WTC11 (cell line): ENCODE measurements around the gene ERH. TPM values are rescaled to one million over a fixed set of nuclear protein-coding genes. Genes with fewer than 3 reads are reported as not detected.

Source experiments
- ATAC-seq: fragments of 200-7000 bp; cut with Tn5 transposase; 2 replicates; pipeline ENCODE4 v1.10.0; 2021; ENCODE audit warnings: mild to moderate bottlenecking, moderate library complexity
- CTCF ChIA-PET: fragments of 300-600 bp; sonication (Branson Sonifier 250); formaldehyde crosslinking; loops from one replicate; lab custom pipeline; 2021; ENCODE audit warnings: antibody characterized with exemption; lab: Charles Lee
- POLR2A ChIA-PET: fragments of 350-600 bp; sonication (Branson Sonifier 250); formaldehyde crosslinking; loops from one replicate; lab custom pipeline; 2021; ENCODE audit warnings: antibody characterized with exemption; lab: Charles Lee
- DNase-seq: peaks from one replicate; pipeline ENCODE4 v3.0.0; 2021; ENCODE audit warnings: low spot score
- H3K27ac Mint-ChIP-seq: 2 replicates; pipeline ENCODE4 v1.8.0; 2021; ENCODE audit warnings: mixed read lengths
- H3K27me3 Mint-ChIP-seq: 2 replicates; pipeline ENCODE4 v1.8.0; 2021; ENCODE audit warnings: low read depth, mild to moderate bottlenecking, moderate library complexity, mixed read lengths
- H3K36me3 Mint-ChIP-seq: 2 replicates; pipeline ENCODE4 v1.8.0; 2021; ENCODE audit warnings: mixed read lengths
- H3K4me1 Mint-ChIP-seq: 2 replicates; pipeline ENCODE4 v1.8.0; 2022; ENCODE audit warnings: mixed read lengths
- H3K4me3 Mint-ChIP-seq: 2 replicates; pipeline ENCODE4 v1.8.0; 2021; ENCODE audit warnings: mild to moderate bottlenecking, moderate library complexity, mixed read lengths
- H3K9me3 Mint-ChIP-seq: 2 replicates; pipeline ENCODE4 v1.8.0; 2021; ENCODE audit warnings: mixed read lengths
- ATF1 ChIP-seq: sonication (generic); formaldehyde crosslinking; IDR thresholded peaks from 2 replicates; pipeline ENCODE4 v1.8.1; 2023; ENCODE audit warnings: mild to moderate bottlenecking, moderate library complexity, missing genetic modification reagents
- ATF6 ChIP-seq: sonication (generic); formaldehyde crosslinking; IDR thresholded peaks from 2 replicates; pipeline ENCODE4 v1.8.1; 2023; ENCODE audit warnings: mild to moderate bottlenecking, missing genetic modification reagents
- CBFB ChIP-seq: sonication (generic); formaldehyde crosslinking; IDR thresholded peaks from 2 replicates; pipeline ENCODE4 v1.8.1; 2022; ENCODE audit warnings: mild to moderate bottlenecking, low read depth, missing genetic modification reagents
- ESRRA ChIP-seq: sonication (generic); formaldehyde crosslinking; IDR thresholded peaks from 2 replicates; pipeline ENCODE4 v1.8.1; 2022; ENCODE audit warnings: mild to moderate bottlenecking, missing genetic modification reagents, borderline replicate concordance
- FOXJ3 ChIP-seq: sonication (generic); formaldehyde crosslinking; IDR thresholded peaks from 2 replicates; pipeline ENCODE4 v1.9.0; 2021; ENCODE audit warnings: missing genetic modification reagents, mild to moderate bottlenecking, borderline replicate concordance
- GRHL2 ChIP-seq: fragments of 250-450 bp; sonication (Bioruptor Pico); IDR thresholded peaks from 2 replicates; pipeline ENCODE4 v1.8.0; 2022; ENCODE audit warnings: mild to moderate bottlenecking, moderate library complexity; ENCODE audit not compliant: insufficient replicate concordance, severe bottlenecking
- GTF2I ChIP-seq: fragments of 250-450 bp; sonication (Bioruptor Pico); conservative IDR thresholded peaks from 2 replicates; pipeline ENCODE4 v1.4.0; 2021; ENCODE audit warnings: mild to moderate bottlenecking
- HMGA2 ChIP-seq: fragments of 250-450 bp; sonication (Bioruptor Pico); IDR thresholded peaks from 2 replicates; pipeline ENCODE4 v1.4.0; 2021; ENCODE audit warnings: mild to moderate bottlenecking, moderate library complexity
- MXD4 ChIP-seq: fragments of 250-450 bp; sonication (Bioruptor Pico); IDR thresholded peaks from 2 replicates; pipeline ENCODE4 v1.8.0; 2021; ENCODE audit warnings: mild to moderate bottlenecking, moderate library complexity, borderline replicate concordance
- NR2C2 ChIP-seq: sonication (generic); formaldehyde crosslinking; IDR thresholded peaks from 2 replicates; pipeline ENCODE4 v1.8.0; 2022; ENCODE audit warnings: mild to moderate bottlenecking, missing genetic modification reagents
- OVOL2 ChIP-seq: fragments of 250-450 bp; sonication (Bioruptor Pico); IDR thresholded peaks from 2 replicates; pipeline ENCODE4 v1.9.0; 2021; ENCODE audit warnings: mild to moderate bottlenecking, borderline replicate concordance
- SP1 ChIP-seq: sonication (generic); formaldehyde crosslinking; conservative IDR thresholded peaks from 2 replicates; pipeline ENCODE4 v1.8.1; 2022; ENCODE audit warnings: missing genetic modification reagents
- TEAD1 ChIP-seq: sonication (generic); formaldehyde crosslinking; IDR thresholded peaks from 2 replicates; pipeline ENCODE4 v1.8.0; 2022; ENCODE audit warnings: mild to moderate bottlenecking, missing genetic modification reagents
- ZNF138 ChIP-seq: sonication (generic); formaldehyde crosslinking; conservative IDR thresholded peaks from 2 replicates; pipeline ENCODE4 v1.8.1; 2022; ENCODE audit warnings: mild to moderate bottlenecking, moderate library complexity, missing genetic modification reagents
- ZNF263 ChIP-seq: sonication (generic); formaldehyde crosslinking; IDR thresholded peaks from 2 replicates; pipeline ENCODE4 v1.8.1; 2022; ENCODE audit warnings: low read depth, mild to moderate bottlenecking, moderate library complexity, missing genetic modification reagents
- ZNF281 ChIP-seq: sonication (generic); formaldehyde crosslinking; IDR thresholded peaks from 2 replicates; pipeline ENCODE4 v1.8.0; 2023; ENCODE audit warnings: mild to moderate bottlenecking, missing genetic modification reagents
- ZNF671 ChIP-seq: fragments of 250-450 bp; sonication (Bioruptor Pico); IDR thresholded peaks from 2 replicates; pipeline ENCODE4 v1.8.0; 2021; ENCODE audit warnings: mild to moderate bottlenecking
- total RNA-seq: library from RNA; stranded (reverse); gene quantifications from 3 replicates; pipeline ENCODE4 v1.2.3, GENCODE V29; 2021
- TF ChIP-seq, protein P1 (sequence below): fragments of 250-450 bp; sonication (Bioruptor Pico); IDR thresholded peaks from 2 replicates; pipeline ENCODE4 v1.8.0; 2021; ENCODE audit warnings: mild to moderate bottlenecking
- TF ChIP-seq, protein P2 (sequence below): fragments of 250-450 bp; sonication (Bioruptor Pico); IDR thresholded peaks from 2 replicates; pipeline ENCODE4 v1.9.0; 2021; ENCODE audit warnings: moderate library complexity, mild to moderate bottlenecking, inconsistent platforms, borderline replicate concordance
- TF ChIP-seq, protein P3 (sequence below): sonication (generic); formaldehyde crosslinking; IDR thresholded peaks from 2 replicates; pipeline ENCODE4 v1.8.1; 2022; ENCODE audit warnings: low read depth, missing genetic modification reagents, borderline replicate concordance

Gene ERH
- total RNA-seq, 1 experiment from 2014 or later, result 363 TPM

- DNase-seq (no peak), ATAC-seq (no peak)
- CTCF ChIA-PET, result no interaction called here
- POLR2A ChIA-PET, result no interaction called here
- H3K4me1 Mint-ChIP-seq, result peaks cover 28% of the 10 kb centered on the region
- no peak for TF ChIP-seq NR2C2 (CRISPR knock-in tag)
- TF ChIP-seq GTF2I (CRISPR knock-in tag), result no peak
- TF ChIP-seq MXD4, result no peak
- no peak for TF ChIP-seq ZNF263
- TF ChIP-seq GRHL2, result no peak
- no peak for TF ChIP-seq ZNF671 (CRISPR knock-in tag)
- TF ChIP-seq, protein P1, sequence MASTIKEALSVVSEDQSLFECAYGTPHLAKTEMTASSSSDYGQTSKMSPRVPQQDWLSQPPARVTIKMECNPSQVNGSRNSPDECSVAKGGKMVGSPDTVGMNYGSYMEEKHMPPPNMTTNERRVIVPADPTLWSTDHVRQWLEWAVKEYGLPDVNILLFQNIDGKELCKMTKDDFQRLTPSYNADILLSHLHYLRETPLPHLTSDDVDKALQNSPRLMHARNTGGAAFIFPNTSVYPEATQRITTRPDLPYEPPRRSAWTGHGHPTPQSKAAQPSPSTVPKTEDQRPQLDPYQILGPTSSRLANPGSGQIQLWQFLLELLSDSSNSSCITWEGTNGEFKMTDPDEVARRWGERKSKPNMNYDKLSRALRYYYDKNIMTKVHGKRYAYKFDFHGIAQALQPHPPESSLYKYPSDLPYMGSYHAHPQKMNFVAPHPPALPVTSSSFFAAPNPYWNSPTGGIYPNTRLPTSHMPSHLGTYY (CRISPR knock-in tag), result no peak
- TF ChIP-seq, protein P2, sequence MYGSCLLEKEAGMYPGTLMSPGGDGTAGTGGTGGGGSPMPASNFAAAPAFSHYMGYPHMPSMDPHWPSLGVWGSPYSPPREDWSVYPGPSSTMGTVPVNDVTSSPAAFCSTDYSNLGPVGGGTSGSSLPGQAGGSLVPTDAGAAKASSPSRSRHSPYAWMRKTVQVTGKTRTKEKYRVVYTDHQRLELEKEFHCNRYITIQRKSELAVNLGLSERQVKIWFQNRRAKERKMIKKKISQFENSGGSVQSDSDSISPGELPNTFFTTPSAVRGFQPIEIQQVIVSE (CRISPR knock-in tag), result no peak
- TF ChIP-seq TEAD1, result no peak
- no peak for TF ChIP-seq ZNF138 (CRISPR knock-in tag)
- no peak for TF ChIP-seq ATF6
- TF ChIP-seq HMGA2 (CRISPR knock-in tag), result no peak
- TF ChIP-seq, protein P3, sequence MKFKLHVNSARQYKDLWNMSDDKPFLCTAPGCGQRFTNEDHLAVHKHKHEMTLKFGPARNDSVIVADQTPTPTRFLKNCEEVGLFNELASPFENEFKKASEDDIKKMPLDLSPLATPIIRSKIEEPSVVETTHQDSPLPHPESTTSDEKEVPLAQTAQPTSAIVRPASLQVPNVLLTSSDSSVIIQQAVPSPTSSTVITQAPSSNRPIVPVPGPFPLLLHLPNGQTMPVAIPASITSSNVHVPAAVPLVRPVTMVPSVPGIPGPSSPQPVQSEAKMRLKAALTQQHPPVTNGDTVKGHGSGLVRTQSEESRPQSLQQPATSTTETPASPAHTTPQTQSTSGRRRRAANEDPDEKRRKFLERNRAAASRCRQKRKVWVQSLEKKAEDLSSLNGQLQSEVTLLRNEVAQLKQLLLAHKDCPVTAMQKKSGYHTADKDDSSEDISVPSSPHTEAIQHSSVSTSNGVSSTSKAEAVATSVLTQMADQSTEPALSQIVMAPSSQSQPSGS (CRISPR knock-in tag), result no peak
- no peak for TF ChIP-seq SP1 (CRISPR knock-in tag)
- H3K36me3 Mint-ChIP-seq, result peaks cover 3% of the 10 kb centered on the region; the same call in 1 of the 2 replicates
- no peaks in the 10 kb centered on the region for H3K27me3 Mint-ChIP-seq
- no peak overlapping the region for H3K4me3 Mint-ChIP-seq
- H3K9me3 Mint-ChIP-seq, result no peaks in the 10 kb centered on the region
- no peak overlapping the region for H3K27ac Mint-ChIP-seq
Observed at GRCh38 chr14:69401841-69402240, 3.7 kb upstream of the ERH start.

DNA sequence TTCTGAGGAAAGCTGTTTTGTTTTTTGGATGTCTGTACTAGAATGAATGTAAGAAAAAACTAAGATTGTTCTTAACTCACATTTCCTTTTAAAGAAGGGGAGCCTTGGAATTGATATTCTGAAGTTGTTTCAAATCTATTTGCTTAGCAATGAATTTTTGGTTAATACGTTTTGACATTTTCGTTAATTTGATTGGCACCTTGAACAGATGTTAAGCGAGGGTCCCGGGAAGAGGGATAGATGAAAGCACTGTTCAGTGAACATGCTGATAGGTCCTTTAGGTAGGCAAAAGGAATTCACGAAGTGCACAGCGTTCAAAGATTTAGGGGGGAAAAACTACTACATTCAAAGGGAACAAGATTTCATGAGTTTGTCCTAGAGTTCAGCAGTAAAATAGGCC is 2.1 kb upstream of the ERH start:
- H3K36me3 Mint-ChIP-seq, result peaks cover 20% of the 10 kb centered on the region
- CTCF ChIA-PET, result interaction anchor here (0.6 kb wide), 1 partner anchor 37 kb away, joined by 3 read pairs; no protein-coding TSS in a partner anchor
- no peak for ATAC-seq
- H3K27ac Mint-ChIP-seq, result peak overlapping the region; percentile 48; the same call in 1 of the 2 replicates
- H3K4me1 Mint-ChIP-seq, result peaks cover 33% of the 10 kb centered on the region
- no peaks in the 10 kb centered on the region for H3K9me3 Mint-ChIP-seq
- TF ChIP-seq FOXJ3 (no peak), GTF2I (CRISPR knock-in tag) (no peak), ZNF281 (no peak), ATF1 (CRISPR knock-in tag) (no peak), CBFB (no peak), ESRRA (CRISPR knock-in tag) (no peak), OVOL2 (CRISPR knock-in tag) (no peak)
- TF ChIP-seq, all 79 proteins: peak for 0
- no peak for DNase-seq
- H3K4me3 Mint-ChIP-seq, result peak overlapping the region; percentile 94
- no peaks in the 10 kb centered on the region for H3K27me3 Mint-ChIP-seq
- POLR2A ChIA-PET, result no interaction called here
